ENCODE measurements around the gene ANAPC4.
"Not testable (repeated sequence)": the region's sequence is repeated elsewhere in the genome, so short reads cannot be mapped to it uniquely, and the experiment has no call there.

ANAPC4 gene, protein sequence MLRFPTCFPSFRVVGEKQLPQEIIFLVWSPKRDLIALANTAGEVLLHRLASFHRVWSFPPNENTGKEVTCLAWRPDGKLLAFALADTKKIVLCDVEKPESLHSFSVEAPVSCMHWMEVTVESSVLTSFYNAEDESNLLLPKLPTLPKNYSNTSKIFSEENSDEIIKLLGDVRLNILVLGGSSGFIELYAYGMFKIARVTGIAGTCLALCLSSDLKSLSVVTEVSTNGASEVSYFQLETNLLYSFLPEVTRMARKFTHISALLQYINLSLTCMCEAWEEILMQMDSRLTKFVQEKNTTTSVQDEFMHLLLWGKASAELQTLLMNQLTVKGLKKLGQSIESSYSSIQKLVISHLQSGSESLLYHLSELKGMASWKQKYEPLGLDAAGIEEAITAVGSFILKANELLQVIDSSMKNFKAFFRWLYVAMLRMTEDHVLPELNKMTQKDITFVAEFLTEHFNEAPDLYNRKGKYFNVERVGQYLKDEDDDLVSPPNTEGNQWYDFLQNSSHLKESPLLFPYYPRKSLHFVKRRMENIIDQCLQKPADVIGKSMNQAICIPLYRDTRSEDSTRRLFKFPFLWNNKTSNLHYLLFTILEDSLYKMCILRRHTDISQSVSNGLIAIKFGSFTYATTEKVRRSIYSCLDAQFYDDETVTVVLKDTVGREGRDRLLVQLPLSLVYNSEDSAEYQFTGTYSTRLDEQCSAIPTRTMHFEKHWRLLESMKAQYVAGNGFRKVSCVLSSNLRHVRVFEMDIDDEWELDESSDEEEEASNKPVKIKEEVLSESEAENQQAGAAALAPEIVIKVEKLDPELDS

GRCh38 chr4:25376754-25377571, at the start of gene ANAPC4:
TSS of gene ANAPC4 (plus strand) at chr4:25377263. CDS start at chr4:25377428, 165 bp downstream.
- peak; percentile 99 for DNase-seq (ENCODE audit: low read depth)
- TF ChIP-seq POLR2A (IDR thresholded peaks at IDR 0.05; ENCODE audit: extremely low read depth, insufficient read length) = peak; percentile 81
- TF ChIP-seq, protein P1, sequence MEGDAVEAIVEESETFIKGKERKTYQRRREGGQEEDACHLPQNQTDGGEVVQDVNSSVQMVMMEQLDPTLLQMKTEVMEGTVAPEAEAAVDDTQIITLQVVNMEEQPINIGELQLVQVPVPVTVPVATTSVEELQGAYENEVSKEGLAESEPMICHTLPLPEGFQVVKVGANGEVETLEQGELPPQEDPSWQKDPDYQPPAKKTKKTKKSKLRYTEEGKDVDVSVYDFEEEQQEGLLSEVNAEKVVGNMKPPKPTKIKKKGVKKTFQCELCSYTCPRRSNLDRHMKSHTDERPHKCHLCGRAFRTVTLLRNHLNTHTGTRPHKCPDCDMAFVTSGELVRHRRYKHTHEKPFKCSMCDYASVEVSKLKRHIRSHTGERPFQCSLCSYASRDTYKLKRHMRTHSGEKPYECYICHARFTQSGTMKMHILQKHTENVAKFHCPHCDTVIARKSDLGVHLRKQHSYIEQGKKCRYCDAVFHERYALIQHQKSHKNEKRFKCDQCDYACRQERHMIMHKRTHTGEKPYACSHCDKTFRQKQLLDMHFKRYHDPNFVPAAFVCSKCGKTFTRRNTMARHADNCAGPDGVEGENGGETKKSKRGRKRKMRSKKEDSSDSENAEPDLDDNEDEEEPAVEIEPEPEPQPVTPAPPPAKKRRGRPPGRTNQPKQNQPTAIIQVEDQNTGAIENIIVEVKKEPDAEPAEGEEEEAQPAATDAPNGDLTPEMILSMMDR (IDR thresholded peaks at IDR 0.05; ENCODE audit: low read depth, low read length) = no peak
- TF ChIP-seq MAX (IDR thresholded peaks at IDR 0.05; ENCODE audit: low read depth, low read length) = peak; percentile 65
- no peak; the same call in 1 of the 2 replicates for TF ChIP-seq MYC (IDR thresholded peaks at IDR 0.05; ENCODE audit: low read depth, low read length)
- H3K4me3 ChIP-seq (ENCODE audit: low read depth, low read length) = peak within 1 kb of the TSS; percentile 81

DNA sequence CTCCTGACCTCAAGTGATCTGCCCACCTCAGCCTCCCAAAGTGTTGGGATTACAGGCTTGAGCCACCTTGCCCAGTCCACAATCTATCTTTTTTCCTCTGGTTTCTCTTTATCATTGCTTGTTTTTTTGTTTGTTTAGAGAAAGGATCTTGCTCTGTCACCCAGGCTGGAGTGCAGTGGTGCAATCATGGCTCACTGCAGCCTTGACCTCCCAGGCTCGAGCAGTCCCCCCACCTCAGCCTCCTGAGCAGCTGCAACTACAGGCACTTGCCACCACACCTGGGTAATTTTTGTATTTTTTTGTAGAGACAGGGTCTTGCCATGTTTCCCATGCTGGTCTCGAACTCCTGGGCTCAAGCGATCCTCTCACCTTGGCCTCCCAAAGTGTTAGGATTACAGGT, 48.6 kb upstream of the ANAPC4 start:
- DNase-seq (ENCODE audit: low read depth); H3K4me3 ChIP-seq (ENCODE audit: low read depth, low read length): not testable (repeated sequence)

DNA sequence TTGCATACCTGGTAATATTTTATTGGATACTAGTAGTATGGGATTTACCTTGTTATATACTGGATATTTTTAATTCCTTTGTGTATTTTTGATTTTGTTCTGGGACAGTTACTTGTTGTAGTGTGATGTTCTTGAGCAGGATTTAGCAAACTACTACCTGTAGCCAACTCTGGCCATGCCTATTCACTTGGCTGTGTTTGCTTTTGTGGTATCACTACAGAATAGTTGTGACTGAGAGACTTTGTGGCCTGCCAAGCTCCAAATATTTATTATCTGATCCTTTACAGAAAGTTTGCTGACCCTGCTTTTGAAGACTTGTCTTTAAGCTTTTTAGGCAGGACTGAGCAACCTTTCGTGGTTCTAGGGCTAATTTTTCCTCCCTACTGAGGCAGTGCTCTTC, 46.7 kb upstream of the ANAPC4 start:
- no peak overlapping the region for H3K4me3 ChIP-seq (ENCODE audit: low read depth, low read length)
- DNase-seq (ENCODE audit: low read depth) = no peak
- no peak for TF ChIP-seq MYC (IDR thresholded peaks at IDR 0.05; ENCODE audit: low read depth, low read length)
- TF ChIP-seq MAX (IDR thresholded peaks at IDR 0.05; ENCODE audit: low read depth, low read length) = no peak
- TF ChIP-seq POLR2A (IDR thresholded peaks at IDR 0.05; ENCODE audit: extremely low read depth, insufficient read length) = no peak
- TF ChIP-seq, protein P1 (IDR thresholded peaks at IDR 0.05; ENCODE audit: low read depth, low read length) = no peak

DNA sequence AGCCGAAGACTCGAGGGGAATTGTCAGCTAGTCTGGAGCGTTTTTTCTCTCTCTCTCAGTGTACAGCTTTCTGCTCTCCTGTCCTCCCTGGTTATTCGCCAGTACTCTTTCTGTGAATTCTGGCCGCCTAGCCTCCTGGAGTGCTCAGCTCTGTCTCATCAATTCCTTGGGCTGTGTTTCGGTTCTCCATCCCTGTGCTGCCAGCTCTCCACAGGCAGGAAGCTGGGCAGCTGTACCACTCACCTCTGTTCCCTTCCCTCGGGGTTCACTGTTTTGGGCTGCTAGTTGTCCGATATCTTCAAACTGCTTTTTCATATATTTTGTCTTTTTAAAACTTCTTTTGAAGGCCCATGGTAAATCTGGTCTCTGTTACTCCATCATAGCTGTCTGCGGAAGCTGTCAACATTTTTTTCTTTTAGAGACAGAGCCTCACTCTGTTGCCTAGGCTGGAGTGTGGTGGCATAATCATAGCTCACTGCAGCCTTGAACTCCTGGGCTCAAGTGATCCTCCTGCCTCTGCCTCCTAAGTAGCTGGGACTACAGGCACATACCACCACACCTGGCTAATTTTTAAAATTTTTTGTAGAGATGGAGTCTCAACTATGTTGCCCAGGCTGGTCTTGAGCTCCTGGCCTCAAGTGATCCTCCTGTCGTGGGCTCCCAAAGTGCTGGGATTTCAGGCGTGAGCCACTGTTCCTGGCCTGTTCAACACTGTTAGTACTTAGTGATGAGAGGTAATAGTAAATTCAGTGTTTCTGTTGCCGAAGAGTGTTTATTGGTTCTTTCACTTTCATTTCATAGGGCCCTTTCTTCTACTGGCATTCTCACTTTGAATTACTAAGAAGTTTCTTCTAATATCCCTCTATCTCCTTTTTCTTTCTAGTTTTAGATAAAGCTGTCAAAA, 45.9 kb upstream of the ANAPC4 start:
- TF ChIP-seq MAX (IDR thresholded peaks at IDR 0.05; ENCODE audit: low read depth, low read length) (no peak), POLR2A (IDR thresholded peaks at IDR 0.05; ENCODE audit: extremely low read depth, insufficient read length) (no peak), MYC (IDR thresholded peaks at IDR 0.05; ENCODE audit: low read depth, low read length) (no peak)
- TF ChIP-seq, protein P1 (IDR thresholded peaks at IDR 0.05; ENCODE audit: low read depth, low read length) = no peak
- H3K4me3 ChIP-seq (ENCODE audit: low read depth, low read length) = no peak overlapping the region
- no peak for DNase-seq (ENCODE audit: low read depth)

GRCh38 chr4:25343671-25344070, 33.4 kb upstream of the ANAPC4 start:
- TF ChIP-seq, protein P1 (IDR thresholded peaks at IDR 0.05; ENCODE audit: low read depth, low read length) = no peak
- TF ChIP-seq POLR2A (IDR thresholded peaks at IDR 0.05; ENCODE audit: extremely low read depth, insufficient read length) (no peak), MYC (IDR thresholded peaks at IDR 0.05; ENCODE audit: low read depth, low read length) (no peak), MAX (IDR thresholded peaks at IDR 0.05; ENCODE audit: low read depth, low read length) (no peak)
- no peak for DNase-seq (ENCODE audit: low read depth)
- no peak overlapping the region for H3K4me3 ChIP-seq (ENCODE audit: low read depth, low read length)
